IPS DF 6.9 (cell line): ENCODE data around the gene FAM241A.

Experiments
- DNase-seq: peaks from one replicate; pipeline ENCODE4 v3.0.0-alpha.2; 2013; ENCODE audit warnings: low read depth, low spot score
- H3K27ac ChIP-seq: one replicate; pipeline ENCODE4 v1.5.1; 2013; ENCODE audit warnings: low read length, control low read depth
- H3K27me3 ChIP-seq: 2 replicates; pipeline ENCODE4 v1.6.1; 2013; ENCODE audit warnings: mild to moderate bottlenecking, low read length; ENCODE audit not compliant: control insufficient read depth, insufficient read depth
- H3K36me3 ChIP-seq: 2 replicates; pipeline ENCODE4 v1.6.1; 2013; ENCODE audit warnings: low read length; ENCODE audit not compliant: control insufficient read depth, insufficient read depth
- H3K4me1 ChIP-seq: 2 replicates; pipeline ENCODE4 v1.6.1; 2013; ENCODE audit warnings: low read length; ENCODE audit not compliant: control insufficient read depth, insufficient read depth
- H3K4me3 ChIP-seq: 2 replicates; pipeline ENCODE4 v1.5.1; 2013; ENCODE audit warnings: mild to moderate bottlenecking, low read length
- H3K9me3 ChIP-seq: 2 replicates; pipeline ENCODE4 v1.6.1; 2013; ENCODE audit warnings: low read length, inconsistent platforms; ENCODE audit not compliant: control insufficient read depth, insufficient read depth
- WGBS: extraction: QIAGEN DNeasy Blood & Tissue Kit; methylation state at CpG from one replicate; pipeline ENCODE4 v1.1.7; 2013; ENCODE audit warnings: mixed read lengths, missing lambda C conversion rate; ENCODE audit not compliant: insufficient read length, insufficient coverage; 5-methylcytosine and 5-hydroxymethylcytosine counted together

Gene FAM241A

DNA sequence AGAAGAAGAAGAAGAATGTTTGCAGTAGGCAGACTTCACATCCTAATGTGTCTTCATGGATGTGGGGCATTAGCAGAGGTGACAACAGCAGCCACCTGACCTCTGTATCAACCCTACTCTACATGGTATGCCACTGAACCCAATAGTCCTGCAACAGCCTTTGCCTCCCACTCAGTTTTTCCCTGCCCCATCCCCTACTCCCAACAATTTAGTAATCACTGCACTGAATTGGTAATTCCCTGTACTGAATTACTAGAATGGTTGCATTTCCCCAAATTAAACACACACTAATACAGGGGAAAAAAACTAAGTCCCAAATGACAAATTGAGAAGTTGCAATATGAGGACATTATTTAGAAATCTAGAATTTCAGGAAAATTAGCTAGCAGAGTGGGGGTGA is 31.4 kb upstream of the FAM241A start:
- no peak overlapping the region for H3K4me3 ChIP-seq
- H3K9me3 ChIP-seq: no peaks in the 10 kb centered on the region
- H3K36me3 ChIP-seq: no peaks in the 10 kb centered on the region
- no peaks in the 10 kb centered on the region for H3K27me3 ChIP-seq
- H3K4me1 ChIP-seq: no peaks in the 10 kb centered on the region
- no peak for DNase-seq
- no peak overlapping the region for H3K27ac ChIP-seq

DNA sequence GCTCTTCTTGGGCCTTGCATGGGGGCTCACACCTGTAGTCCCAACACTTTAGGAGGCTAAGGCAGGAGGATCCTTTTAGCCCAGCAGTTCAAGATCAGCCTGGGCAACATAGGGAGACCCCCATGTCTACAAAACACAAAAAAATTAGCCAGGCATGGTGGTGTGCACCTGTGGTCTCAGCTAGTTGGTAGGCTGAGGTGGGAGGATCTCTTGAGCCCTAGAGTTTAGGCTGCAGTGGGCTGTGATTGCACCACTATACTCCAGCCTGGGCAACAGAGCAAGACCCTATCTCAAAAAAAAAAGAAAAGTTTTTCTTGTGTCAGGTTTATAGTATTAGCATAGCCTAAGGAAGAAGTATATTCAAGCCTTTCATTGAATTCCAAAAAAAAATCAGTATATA is 30.8 kb upstream of the FAM241A start:
- H3K9me3 ChIP-seq: no peaks in the 10 kb centered on the region
- H3K4me1 ChIP-seq: no peaks in the 10 kb centered on the region
- no peak overlapping the region for H3K27ac ChIP-seq
- no peaks in the 10 kb centered on the region for H3K27me3 ChIP-seq
- H3K4me3 ChIP-seq: no peak overlapping the region
- H3K36me3 ChIP-seq: no peaks in the 10 kb centered on the region
- no peak for DNase-seq

DNA sequence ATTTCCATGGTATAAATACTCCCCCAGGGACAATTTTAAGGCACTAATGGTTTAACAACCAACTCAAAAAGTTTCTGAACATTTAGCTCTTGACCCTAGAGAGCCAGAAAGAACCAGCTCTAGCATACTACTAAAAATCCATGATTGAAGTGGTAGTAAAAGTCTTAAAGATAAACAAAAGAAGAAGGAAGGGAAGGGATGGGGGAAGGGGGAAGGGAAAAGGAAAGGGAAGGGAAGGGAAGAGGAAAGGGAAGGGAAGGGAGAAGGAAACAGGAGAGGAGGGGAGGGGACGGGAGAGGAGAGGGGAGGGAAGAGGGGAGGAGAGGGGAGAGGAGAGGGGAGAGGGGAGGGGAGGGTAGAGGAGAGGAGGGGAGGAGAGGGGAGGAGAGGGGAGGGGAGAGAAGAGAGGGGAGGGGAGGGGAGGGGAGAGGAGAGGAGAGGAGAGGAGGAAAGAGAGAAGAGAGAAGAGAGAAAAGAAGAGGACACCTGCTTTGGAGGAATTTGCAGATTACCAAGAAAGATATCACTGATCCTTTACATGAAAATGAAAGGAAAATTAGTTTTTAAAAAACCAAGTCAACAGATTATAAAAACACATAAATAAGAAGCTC is 26.4 kb upstream of the FAM241A start:
- Histone ChIP-seq H3K4me1 (no peaks in the 10 kb centered on the region), H3K36me3 (no peaks in the 10 kb centered on the region), H3K27me3 (no peaks in the 10 kb centered on the region), H3K27ac (no peak overlapping the region), H3K9me3 (no peaks in the 10 kb centered on the region), H3K4me3 (no peak overlapping the region)
- no CpG with 5 or more reads among the region's 1 CpG for WGBS
- DNase-seq: no peak

DNA sequence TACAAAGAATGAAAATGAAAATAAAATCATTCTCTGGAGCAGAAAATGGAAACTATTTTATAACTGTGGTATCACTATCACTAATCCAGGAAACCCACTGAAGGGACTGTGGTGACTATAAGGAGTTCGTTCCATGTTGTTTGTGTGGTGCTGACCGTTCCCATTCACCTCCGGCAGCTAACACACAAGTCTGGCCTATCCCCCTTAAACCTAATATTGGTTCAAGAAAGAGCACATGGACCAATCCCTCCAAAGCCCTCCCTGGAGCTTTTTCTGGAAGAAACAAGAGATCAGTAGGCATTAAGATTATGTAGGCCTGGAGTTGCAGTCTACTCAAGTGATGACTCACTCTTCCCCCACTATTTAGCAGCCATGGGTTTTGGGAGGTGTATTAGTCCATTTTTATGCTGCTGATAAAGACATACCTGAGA is 25.9 kb upstream of the FAM241A start:
- H3K4me3 ChIP-seq: no peak overlapping the region
- peaks cover 1% of the 10 kb centered on the region; the same call in 1 of the 2 replicates for H3K4me1 ChIP-seq
- DNase-seq: no peak
- no peak overlapping the region for H3K27ac ChIP-seq
- no peaks in the 10 kb centered on the region for H3K27me3 ChIP-seq
- no peaks in the 10 kb centered on the region for H3K9me3 ChIP-seq
- WGBS: no CpG with 5 or more reads among the region's 3 CpGs
- H3K36me3 ChIP-seq: no peaks in the 10 kb centered on the region

DNA sequence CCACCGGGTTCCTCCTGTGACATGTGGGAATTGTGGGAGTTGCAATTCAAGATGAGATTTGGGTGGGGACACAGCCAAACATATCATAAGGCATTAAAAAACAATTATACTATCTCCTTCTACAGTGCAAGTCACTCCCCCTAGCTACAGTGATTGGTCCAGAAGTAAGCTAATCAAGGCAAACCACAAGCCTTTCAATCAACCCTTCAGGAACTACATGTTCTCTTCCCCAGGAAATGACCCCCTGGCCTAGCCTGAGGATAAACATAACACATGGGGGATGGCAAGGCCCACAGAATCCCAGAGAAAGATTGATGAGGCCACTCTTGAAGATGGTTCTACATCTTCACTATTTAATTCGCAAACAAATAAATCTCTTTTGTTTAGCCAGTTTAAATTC is 25.2 kb upstream of the FAM241A start:
- WGBS: 100% methylated on average over 1 of the region's 2 CpGs
- peaks cover 1% of the 10 kb centered on the region; the same call in 1 of the 2 replicates for H3K4me1 ChIP-seq
- no peaks in the 10 kb centered on the region for H3K9me3 ChIP-seq
- DNase-seq: no peak
- H3K27me3 ChIP-seq: no peaks in the 10 kb centered on the region
- H3K4me3 ChIP-seq: no peak overlapping the region
- H3K36me3 ChIP-seq: no peaks in the 10 kb centered on the region
- H3K27ac ChIP-seq: no peak overlapping the region

DNA sequence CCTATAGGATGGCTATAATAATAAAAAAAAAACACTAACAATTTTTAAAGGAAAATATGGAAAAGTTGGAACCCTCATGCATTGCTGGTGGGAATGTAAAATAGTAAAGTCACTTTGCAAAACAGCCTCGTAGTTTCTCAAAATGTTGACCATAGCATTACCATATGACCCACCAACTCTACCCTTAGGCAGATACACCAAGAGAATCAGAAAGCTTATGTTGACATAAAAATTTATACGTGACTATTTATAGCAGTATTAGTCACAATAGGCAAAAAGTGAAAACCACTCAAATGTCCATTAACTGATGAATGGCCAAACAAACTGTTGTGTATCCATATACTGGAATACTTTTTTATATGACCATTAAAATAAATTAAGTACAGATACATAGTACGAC is 19.8 kb upstream of the FAM241A start:
- Histone ChIP-seq H3K9me3 (no peaks in the 10 kb centered on the region), H3K27ac (no peak overlapping the region), H3K4me1 (peaks cover 2% of the 10 kb centered on the region; the same call in 1 of the 2 replicates), H3K36me3 (no peaks in the 10 kb centered on the region), H3K4me3 (no peak overlapping the region), H3K27me3 (no peaks in the 10 kb centered on the region)
- no CpG with 5 or more reads among the region's 3 CpGs for WGBS
- DNase-seq: no peak

DNA sequence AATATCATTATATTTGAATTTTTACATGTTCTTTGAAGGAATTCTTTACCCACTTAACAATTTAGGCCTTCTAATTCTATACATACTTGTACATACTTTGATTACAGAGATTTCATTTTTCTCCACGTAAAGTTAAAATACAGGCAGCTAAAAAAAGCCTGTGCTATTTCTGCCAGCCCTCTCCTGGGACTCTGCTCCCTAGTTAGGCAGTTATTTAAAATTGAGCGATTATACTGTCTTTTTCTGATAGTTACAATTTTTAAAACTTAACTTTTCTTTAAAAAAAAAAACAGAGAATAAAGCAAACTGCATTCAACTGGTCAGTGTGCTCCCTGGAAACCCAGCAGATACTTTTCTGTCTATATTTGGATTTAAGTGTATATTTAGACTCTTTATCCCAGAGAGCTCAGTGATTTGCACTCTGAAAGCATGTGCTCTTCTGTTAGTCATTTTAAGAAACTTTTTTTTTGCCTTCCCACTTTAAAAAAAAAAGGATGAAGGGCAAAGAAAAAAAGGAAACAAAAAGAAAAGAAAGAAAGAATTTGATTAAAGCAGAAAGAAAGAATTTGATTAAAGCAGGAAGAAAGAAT is 18.1 kb upstream of the FAM241A start:
- Histone ChIP-seq H3K9me3 (no peaks in the 10 kb centered on the region), H3K36me3 (no peaks in the 10 kb centered on the region), H3K27ac (no peak overlapping the region), H3K4me3 (no peak overlapping the region), H3K27me3 (no peaks in the 10 kb centered on the region), H3K4me1 (peaks cover 2% of the 10 kb centered on the region; the same call in 1 of the 2 replicates)
- WGBS: no CpG with 5 or more reads among the region's 2 CpGs
- no peak for DNase-seq

DNA sequence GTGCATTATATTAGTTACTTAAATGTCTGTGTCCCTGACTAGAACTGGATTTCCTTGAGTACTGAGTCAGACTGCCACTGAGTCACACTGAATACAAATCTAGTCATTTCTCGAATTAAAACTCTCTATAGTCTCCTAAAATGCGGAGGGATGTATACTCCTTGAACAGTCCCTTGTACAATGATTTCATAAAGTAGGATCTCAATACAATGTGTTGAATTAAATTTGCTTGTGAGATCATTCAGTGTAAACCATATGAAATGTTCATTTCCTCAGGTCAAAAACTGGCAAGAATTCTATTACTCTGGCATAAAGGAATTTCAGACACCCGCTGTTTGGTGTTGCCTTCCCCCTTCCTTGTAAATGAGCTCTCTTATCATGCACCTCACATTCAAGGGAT is 17.5 kb upstream of the FAM241A start:
- peaks cover 2% of the 10 kb centered on the region; the same call in 1 of the 2 replicates for H3K4me1 ChIP-seq
- H3K4me3 ChIP-seq: no peak overlapping the region
- no peaks in the 10 kb centered on the region for H3K27me3 ChIP-seq
- H3K9me3 ChIP-seq: no peaks in the 10 kb centered on the region
- DNase-seq: no peak
- no peaks in the 10 kb centered on the region for H3K36me3 ChIP-seq
- WGBS: no CpG with 5 or more reads among the region's 3 CpGs
- H3K27ac ChIP-seq: no peak overlapping the region

DNA sequence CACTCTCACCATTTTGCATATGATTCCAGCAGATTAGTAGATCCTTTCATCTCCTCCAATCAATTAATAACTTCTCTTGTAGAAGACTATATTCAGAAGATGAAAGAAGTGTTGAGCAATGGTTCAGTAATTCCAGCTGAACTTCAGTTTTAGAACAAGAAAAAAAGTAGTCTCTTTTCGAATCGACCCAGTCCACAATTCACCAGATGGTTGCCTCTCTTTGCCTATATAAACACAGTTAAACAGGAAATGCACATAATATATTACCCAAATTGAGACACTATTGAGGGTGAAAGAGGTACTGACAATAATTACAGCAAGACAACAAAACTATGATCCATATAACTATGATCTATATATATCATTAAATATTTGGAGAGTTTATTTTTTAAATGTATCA is 16.8 kb upstream of the FAM241A start:
- peaks cover 2% of the 10 kb centered on the region; the same call in 1 of the 2 replicates for H3K4me1 ChIP-seq
- no CpG with 5 or more reads among the region's 2 CpGs for WGBS
- no peaks in the 10 kb centered on the region for H3K27me3 ChIP-seq
- no peak overlapping the region for H3K4me3 ChIP-seq
- no peak for DNase-seq
- H3K36me3 ChIP-seq: no peaks in the 10 kb centered on the region
- H3K27ac ChIP-seq: no peak overlapping the region
- no peaks in the 10 kb centered on the region for H3K9me3 ChIP-seq

DNA sequence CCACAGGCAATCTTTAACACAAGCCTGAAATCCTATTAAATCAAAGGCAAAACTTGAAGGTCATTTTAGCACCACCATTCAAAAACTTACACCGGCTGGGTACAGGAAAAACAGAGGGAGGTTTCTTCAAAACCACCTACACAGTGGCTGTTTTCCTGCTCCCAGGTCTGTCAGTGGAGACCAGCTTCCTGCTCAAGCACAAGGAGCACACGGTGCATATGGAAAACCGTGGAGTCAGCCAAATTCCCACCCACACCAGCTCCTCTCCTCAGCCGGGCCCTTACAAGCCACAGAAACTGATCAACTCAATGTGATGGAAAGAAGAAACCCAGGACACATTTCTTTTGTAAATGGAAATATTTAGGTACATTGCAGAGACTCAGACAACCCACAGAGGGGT is 14.3 kb upstream of the FAM241A start:
- Histone ChIP-seq H3K4me3 (no peak overlapping the region), H3K36me3 (no peaks in the 10 kb centered on the region), H3K27ac (no peak overlapping the region), H3K27me3 (no peaks in the 10 kb centered on the region), H3K9me3 (no peaks in the 10 kb centered on the region), H3K4me1 (peaks cover 1% of the 10 kb centered on the region; the same call in 1 of the 2 replicates)
- WGBS: no CpG with 5 or more reads among the region's 4 CpGs
- DNase-seq: no peak

DNA sequence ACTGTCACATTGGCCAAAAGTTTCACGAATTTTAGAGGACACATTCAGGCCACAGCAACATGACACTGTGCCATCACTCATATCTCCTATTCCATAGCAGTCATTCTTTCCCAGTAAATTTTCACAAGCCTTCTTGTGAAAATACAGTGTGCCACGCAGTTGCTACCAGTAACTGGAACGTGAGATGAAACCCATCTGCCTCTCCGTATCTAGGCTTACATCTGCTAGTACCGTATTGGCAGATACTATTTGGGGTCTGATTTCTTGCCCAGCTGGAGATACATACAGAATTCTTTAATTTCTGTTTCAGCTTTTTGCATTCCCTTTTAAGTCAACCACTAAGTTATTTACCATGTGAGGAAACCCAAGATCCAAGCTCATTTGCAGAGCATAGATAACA is 8.7 kb upstream of the FAM241A start:
- Histone ChIP-seq H3K4me3 (no peak overlapping the region), H3K36me3 (no peaks in the 10 kb centered on the region), H3K27me3 (no peaks in the 10 kb centered on the region), H3K9me3 (no peaks in the 10 kb centered on the region), H3K4me1 (no peaks in the 10 kb centered on the region), H3K27ac (no peak overlapping the region)
- WGBS: no CpG with 5 or more reads among the region's 5 CpGs
- DNase-seq: no peak
